Neural cell (in vitro differentiated cells): Measurements from ENCODE around the gene FAAP24. TPM values are rescaled to one million over a fixed set of nuclear protein-coding genes. Genes with fewer than 3 reads are reported as not detected.
"Not testable (repeated sequence)": the region's sequence is repeated elsewhere in the genome, so short reads cannot be mapped to it uniquely, and the experiment has no call there.

Source experiments
- H2AFZ ChIP-seq: fragments of 200-600, 300-800 bp; sonication (generic), shearing (Covaris generic); 2 replicates; pipeline ENCODE4 v1.6.0; 2014; ENCODE audit warnings: low read depth, mild to moderate bottlenecking, antibody characterized with exemption, low read length, moderate library complexity
- H3F3A ChIP-seq: fragments of 200-600 bp; shearing (Covaris generic); 2 replicates; pipeline ENCODE4 v1.6.1; 2016; ENCODE audit warnings: mild to moderate bottlenecking, moderate library complexity, mixed read lengths, antibody characterized with exemption, low read length; ENCODE audit not compliant: insufficient read depth, poor library complexity, severe bottlenecking
- H3K27ac ChIP-seq: fragments of 200-600, 300-800 bp; sonication (generic), shearing (Covaris generic); 2 replicates; pipeline ENCODE4 v1.5.1; 2014; ENCODE audit warnings: mild to moderate bottlenecking, low read length, moderate library complexity
- H3K27me3 ChIP-seq: fragments of 300-800, 200-600 bp; sonication (generic), shearing (Covaris generic); 2 replicates; pipeline ENCODE4 v1.6.0; 2014; ENCODE audit warnings: mild to moderate bottlenecking, low read depth, low read length, moderate library complexity; ENCODE audit not compliant: insufficient read depth
- H3K36me3 ChIP-seq: fragments of 300-800, 200-600 bp; sonication (generic), shearing (Covaris generic); 2 replicates; pipeline ENCODE4 v1.5.1; 2014; ENCODE audit warnings: mild to moderate bottlenecking, antibody characterized with exemption, low read length, moderate library complexity; ENCODE audit not compliant: insufficient read depth
- H3K4me2 ChIP-seq: fragments of 300-800, 200-600 bp; sonication (generic), shearing (Covaris generic); 2 replicates; pipeline ENCODE4 v1.6.0; 2014; ENCODE audit warnings: mild to moderate bottlenecking, low read length
- H3K4me3 ChIP-seq: fragments of 300-800, 200-600 bp; sonication (generic), shearing (Covaris generic); 2 replicates; pipeline ENCODE4 v1.5.1; 2014; ENCODE audit warnings: mild to moderate bottlenecking, low read length, moderate library complexity
- H3K79me2 ChIP-seq: fragments of 200-600 bp; shearing (Covaris generic); replicated peaks from 2 replicates; pipeline ENCODE4 v1.6.0; 2014; ENCODE audit warnings: mild to moderate bottlenecking, low read length, moderate library complexity; ENCODE audit not compliant: insufficient read depth
- H3K9ac ChIP-seq: fragments of 300-800, 200-600 bp; sonication (generic), shearing (Covaris generic); 2 replicates; pipeline ENCODE4 v1.6.1; 2016; ENCODE audit warnings: mild to moderate bottlenecking, low read length, mixed read lengths
- H3K9me2 ChIP-seq: fragments of 200-600 bp; shearing (Covaris generic); 2 replicates; pipeline ENCODE4 v1.6.1; 2016; ENCODE audit warnings: mild to moderate bottlenecking, low read length, mixed read lengths; ENCODE audit not compliant: insufficient read depth
- H3K9me3 ChIP-seq: fragments of 200-600, 300-800 bp; sonication (generic), shearing (Covaris generic); 2 replicates; pipeline ENCODE4 v1.6.1; 2016; ENCODE audit warnings: mild to moderate bottlenecking, mixed run types, low read length, moderate library complexity, mixed read lengths
- H4K20me1 ChIP-seq: fragments of 200-600 bp; shearing (Covaris generic); 2 replicates; pipeline ENCODE4 v1.6.1; 2016; ENCODE audit warnings: mild to moderate bottlenecking, mixed run types; ENCODE audit not compliant: insufficient read depth
- polyA plus RNA-seq: library from polyadenylated mRNA; depleted of rRNA; stranded (reverse); fragments of >200 nt; gene quantifications from 2 replicates; pipeline ENCODE4 v1.2.3, GENCODE V29; 2014

FAAP24 gene
- polyA plus RNA-seq, 1 donor from 2014 or later = 4.5 TPM

GRCh38 chr19:33025468-33026238 lies 53.6 kb downstream of the FAAP24 start:
- not testable (repeated sequence) for H3K36me3 ChIP-seq, H4K20me1 ChIP-seq, H3F3A ChIP-seq, H3K4me2 ChIP-seq, H3K9ac ChIP-seq, H3K4me3 ChIP-seq, H2AFZ ChIP-seq, H3K27me3 ChIP-seq, H3K79me2 ChIP-seq, H3K9me3 ChIP-seq, H3K9me2 ChIP-seq, H3K27ac ChIP-seq

GRCh38 chr19:33026602-33027001 lies 54.6 kb downstream of the FAAP24 start:
- not testable (repeated sequence) for H3K36me3 ChIP-seq, H3K9ac ChIP-seq, H3K9me2 ChIP-seq, H3K9me3 ChIP-seq, H4K20me1 ChIP-seq, H3K27ac ChIP-seq, H2AFZ ChIP-seq, H3K27me3 ChIP-seq, H3F3A ChIP-seq, H3K4me3 ChIP-seq, H3K79me2 ChIP-seq, H3K4me2 ChIP-seq

Other genes with a start within 250 kb of the FAAP24 start
- gene SLC7A9, start 102.5 kb upstream of the FAAP24 start, polyA plus RNA-seq = 2.5 and 2.9 TPM in 2 replicates
- 21.5 and 24.1 TPM in 2 replicates for gene CEP89, start 284 bp upstream of the FAAP24 start, polyA plus RNA-seq
- 0.60 and 1.5 TPM in 2 replicates for gene RHPN2, start 92.6 kb downstream of the FAAP24 start, polyA plus RNA-seq
- gene GPATCH1, start 108.9 kb downstream of the FAAP24 start, polyA plus RNA-seq = 10.4 and 11.5 TPM in 2 replicates
- gene WDR88, start 159.9 kb downstream of the FAAP24 start, polyA plus RNA-seq = 0.35 TPM in 1 of 2 replicates, not detected in the other
- gene LRP3, start 222.1 kb downstream of the FAAP24 start, polyA plus RNA-seq = 60.1 and 78.4 TPM in 2 replicates